Keratinocyte (primary cell): Measurements from ENCODE around the gene CALML5.

ENCODE experiments used
- EZH2 ChIP-seq: IDR thresholded peaks from one replicate; pipeline ENCODE4 v1.6.1; 2012; ENCODE audit warnings: inconsistent platforms, mild to moderate bottlenecking, low read length, moderate library complexity
- TF ChIP-seq, protein P1 (sequence below), 3 experiments: IDR thresholded peaks in 1 of 3; conservative IDR thresholded peaks in 1 of 3; optimal IDR thresholded peaks in 1 of 3; 2 replicates in 2 of 3; 3 replicates in 1 of 3; pipeline versions ENCODE3 to v1.5.1; 2011; ENCODE audit warnings: low read length in 3 of 3, mild to moderate bottlenecking in 3 of 3, moderate library complexity in 2 of 3, control low read depth in 1 of 3, inconsistent platforms in 1 of 3; ENCODE audit not compliant: insufficient read depth in 2 of 3; ENCODE audit errors: extremely low read depth in 1 of 3

DNA sequence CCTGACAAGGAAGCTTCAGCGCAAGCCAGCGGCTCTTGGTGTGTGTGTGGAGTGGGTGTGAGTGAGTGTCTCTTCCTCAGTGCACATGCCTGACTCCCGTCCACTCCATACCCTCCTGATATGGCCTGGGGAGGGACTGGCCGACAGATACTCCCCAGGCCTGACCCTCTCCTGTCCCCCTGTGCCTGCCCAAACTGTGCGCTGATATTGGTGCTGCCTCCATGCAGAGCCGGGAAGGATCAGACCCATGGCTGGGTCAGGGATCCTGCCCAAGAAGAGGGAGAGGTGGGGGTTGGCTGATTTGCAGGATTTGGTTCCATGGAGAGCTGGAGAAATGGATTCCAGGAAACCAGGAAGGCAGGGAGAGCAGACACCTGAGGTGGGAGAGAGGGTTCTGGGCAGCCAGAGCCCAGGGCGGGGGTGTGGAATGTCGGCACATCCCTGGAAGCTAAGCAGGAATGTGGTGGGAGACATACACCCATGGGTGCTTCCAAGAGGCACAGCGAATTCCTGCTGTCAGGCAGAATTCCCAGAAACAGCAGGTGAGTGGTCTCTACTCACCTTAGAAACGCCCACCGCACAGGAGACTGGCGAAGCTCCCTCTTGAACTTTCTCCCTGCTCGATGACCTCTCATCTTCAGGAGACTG lies 6.3 kb downstream of the CALML5 start:
- TF ChIP-seq, protein P1, sequence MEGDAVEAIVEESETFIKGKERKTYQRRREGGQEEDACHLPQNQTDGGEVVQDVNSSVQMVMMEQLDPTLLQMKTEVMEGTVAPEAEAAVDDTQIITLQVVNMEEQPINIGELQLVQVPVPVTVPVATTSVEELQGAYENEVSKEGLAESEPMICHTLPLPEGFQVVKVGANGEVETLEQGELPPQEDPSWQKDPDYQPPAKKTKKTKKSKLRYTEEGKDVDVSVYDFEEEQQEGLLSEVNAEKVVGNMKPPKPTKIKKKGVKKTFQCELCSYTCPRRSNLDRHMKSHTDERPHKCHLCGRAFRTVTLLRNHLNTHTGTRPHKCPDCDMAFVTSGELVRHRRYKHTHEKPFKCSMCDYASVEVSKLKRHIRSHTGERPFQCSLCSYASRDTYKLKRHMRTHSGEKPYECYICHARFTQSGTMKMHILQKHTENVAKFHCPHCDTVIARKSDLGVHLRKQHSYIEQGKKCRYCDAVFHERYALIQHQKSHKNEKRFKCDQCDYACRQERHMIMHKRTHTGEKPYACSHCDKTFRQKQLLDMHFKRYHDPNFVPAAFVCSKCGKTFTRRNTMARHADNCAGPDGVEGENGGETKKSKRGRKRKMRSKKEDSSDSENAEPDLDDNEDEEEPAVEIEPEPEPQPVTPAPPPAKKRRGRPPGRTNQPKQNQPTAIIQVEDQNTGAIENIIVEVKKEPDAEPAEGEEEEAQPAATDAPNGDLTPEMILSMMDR (optimal IDR thresholded peaks at IDR 0.05 in 1 of 3, IDR thresholded peaks at IDR 0.05 in 1 of 3, conservative IDR thresholded peaks at IDR 0.05 in 1 of 3; ENCODE audit: extremely low read depth in 1 of 3, insufficient read depth in 2 of 3, low read length in 3 of 3), result no peak
- no peak for TF ChIP-seq EZH2
